Glutamatergic neuron (in vitro differentiated cells): Measurements from ENCODE around the gene RNF175. TPM values are rescaled to one million over a fixed set of nuclear protein-coding genes. Genes with fewer than 3 reads are reported as not detected.

Experiments
- DNase-seq: peaks from one replicate; pipeline ENCODE4 v3.0.0; 2022
- H3K27ac Mint-ChIP-seq: one replicate; pipeline ENCODE4 v1.8.0; 2020; ENCODE audit warnings: mild to moderate bottlenecking, mixed read lengths, inconsistent platforms; ENCODE audit not compliant: unreplicated experiment
- H3K27me3 Mint-ChIP-seq: one replicate; pipeline ENCODE4 v1.8.0; 2020; ENCODE audit warnings: mild to moderate bottlenecking, moderate library complexity, mixed read lengths, inconsistent platforms; ENCODE audit not compliant: unreplicated experiment
- H3K36me3 Mint-ChIP-seq: one replicate; pipeline ENCODE4 v1.8.0; 2020; ENCODE audit warnings: mild to moderate bottlenecking, mixed read lengths, inconsistent platforms; ENCODE audit not compliant: unreplicated experiment
- H3K4me1 Mint-ChIP-seq: one replicate; pipeline ENCODE4 v1.8.0; 2020; ENCODE audit warnings: mild to moderate bottlenecking, low read depth, mixed read lengths, inconsistent platforms; ENCODE audit not compliant: unreplicated experiment
- H3K4me3 Mint-ChIP-seq: one replicate; pipeline ENCODE4 v1.8.0; 2020; ENCODE audit warnings: mild to moderate bottlenecking, mixed read lengths, inconsistent platforms; ENCODE audit not compliant: unreplicated experiment
- H3K9me3 Mint-ChIP-seq: one replicate; pipeline ENCODE4 v1.8.0; 2020; ENCODE audit warnings: mild to moderate bottlenecking, moderate library complexity, mixed read lengths, inconsistent platforms; ENCODE audit not compliant: unreplicated experiment
- CTCF ChIP-seq: fragments of 200-600 bp; sonication (generic); IDR thresholded peaks from one replicate; pipeline ENCODE4 v1.5.0; 2021; ENCODE audit not compliant: partially characterized antibody, unreplicated experiment
- total RNA-seq: library from RNA; stranded (reverse); fragmentation: NEBNext Ultra II Directional; extraction: Animal tissue kit (Norgen Biotek cat#: 25700); gene quantifications from one replicate; pipeline ENCODE4 v1.2.1, GENCODE V29; 2021; ENCODE audit not compliant: unreplicated experiment

Gene RNF175
- total RNA-seq, 1 donor from 2014 or later = 2.1 TPM

- Mint-ChIP-seq H3K9me3 (peaks cover 13% of the 10 kb centered on the region), H3K4me3 (peak within 1 kb of the TSS; percentile 86), H3K27ac (no peak within 1 kb of the TSS), H3K36me3 (no peaks in the 10 kb centered on the region), H3K4me1 (peaks cover 11% of the 10 kb centered on the region), H3K27me3 (peaks cover 23% of the 10 kb centered on the region)
- DNase-seq = peak; percentile 46
- TF ChIP-seq CTCF = no peak
These were observed 28.8 kb upstream of the RNF175 start, which contains the start of gene SFRP2 for GRCh38 chr4:153788413-153789276. SFRP2 (minus strand) TSS chr4:153789083; CDS start chr4:153788835, 248 bp downstream.

- peaks cover 11% of the 10 kb centered on the region for H3K4me1 Mint-ChIP-seq
- TF ChIP-seq CTCF = no peak
- H3K4me3 Mint-ChIP-seq = peak overlapping the region; percentile 86
- DNase-seq = peak; percentile 27
- H3K27me3 Mint-ChIP-seq = peaks cover 23% of the 10 kb centered on the region
- H3K36me3 Mint-ChIP-seq = no peaks in the 10 kb centered on the region
- H3K27ac Mint-ChIP-seq = no peak overlapping the region
- peaks cover 12% of the 10 kb centered on the region for H3K9me3 Mint-ChIP-seq
These were observed 28.2 kb upstream of the RNF175 start for GRCh38 chr4:153788051-153788412.

GRCh38 chr4:153787575-153787974, 27.8 kb upstream of the RNF175 start:
- Mint-ChIP-seq H3K36me3 (no peaks in the 10 kb centered on the region), H3K27ac (no peak overlapping the region), H3K27me3 (peaks cover 23% of the 10 kb centered on the region), H3K9me3 (peaks cover 9% of the 10 kb centered on the region), H3K4me1 (peaks cover 11% of the 10 kb centered on the region), H3K4me3 (peak overlapping the region; percentile 86)
- TF ChIP-seq CTCF = no peak
- no peak for DNase-seq

- no peak for DNase-seq
- H3K27me3 Mint-ChIP-seq = peaks cover 23% of the 10 kb centered on the region
- TF ChIP-seq CTCF = no peak
- no peaks in the 10 kb centered on the region for H3K36me3 Mint-ChIP-seq
- no peak overlapping the region for H3K27ac Mint-ChIP-seq
- peaks cover 11% of the 10 kb centered on the region for H3K4me1 Mint-ChIP-seq
- peaks cover 8% of the 10 kb centered on the region for H3K9me3 Mint-ChIP-seq
- H3K4me3 Mint-ChIP-seq = no peak overlapping the region
These were observed 27.3 kb upstream of the RNF175 start for GRCh38 chr4:153787061-153787560.
